H1 (cell line): Measurements from ENCODE around the gene DPT.

ENCODE experiments used
- CHD2 ChIP-seq: IDR thresholded peaks from 2 replicates; pipeline ENCODE4 v1.6.1; 2012; ENCODE audit warnings: low read length, improper control_type of control experiment
- GABPA ChIP-seq: IDR thresholded peaks from 2 replicates; pipeline ENCODE4 v1.6.1; 2011; ENCODE audit warnings: mild to moderate bottlenecking, low read length, moderate library complexity, borderline replicate concordance; ENCODE audit not compliant: insufficient read depth
- JUN ChIP-seq: IDR thresholded peaks from 2 replicates; pipeline ENCODE4 v1.6.1; 2011; ENCODE audit warnings: low read depth, mild to moderate bottlenecking, improper control_type of control experiment, low read length
- YY1 ChIP-seq: IDR thresholded peaks from 2 replicates; pipeline ENCODE4 v1.6.1; 2011; ENCODE audit warnings: low read depth, mild to moderate bottlenecking, low read length

GRCh38 chr1:168698453-168698852 lies 30.6 kb downstream of the DPT start:
- TF ChIP-seq GABPA (no peak), YY1 (no peak), JUN (no peak), CHD2 (no peak)
